ENCODE results near the gene CALML5.

The CALML5 gene

GRCh38 chr10:5499493-5500140 lies at the start of gene CALML5:
Gene CALML5 (minus strand): TSS chr10:5499570. CDS start chr10:5499438, 132 bp downstream.
- no peak for DNase-seq

- DNase-seq = no peak
Measured at GRCh38 chr10:5547931-5548660, 48.7 kb upstream of the CALML5 start.

- no peak for DNase-seq
Measured at GRCh38 chr10:5547681-5547930, 48.2 kb upstream of the CALML5 start.

GRCh38 chr10:5546891-5547680 lies 47.7 kb upstream of the CALML5 start:
- no peak for DNase-seq

DNA sequence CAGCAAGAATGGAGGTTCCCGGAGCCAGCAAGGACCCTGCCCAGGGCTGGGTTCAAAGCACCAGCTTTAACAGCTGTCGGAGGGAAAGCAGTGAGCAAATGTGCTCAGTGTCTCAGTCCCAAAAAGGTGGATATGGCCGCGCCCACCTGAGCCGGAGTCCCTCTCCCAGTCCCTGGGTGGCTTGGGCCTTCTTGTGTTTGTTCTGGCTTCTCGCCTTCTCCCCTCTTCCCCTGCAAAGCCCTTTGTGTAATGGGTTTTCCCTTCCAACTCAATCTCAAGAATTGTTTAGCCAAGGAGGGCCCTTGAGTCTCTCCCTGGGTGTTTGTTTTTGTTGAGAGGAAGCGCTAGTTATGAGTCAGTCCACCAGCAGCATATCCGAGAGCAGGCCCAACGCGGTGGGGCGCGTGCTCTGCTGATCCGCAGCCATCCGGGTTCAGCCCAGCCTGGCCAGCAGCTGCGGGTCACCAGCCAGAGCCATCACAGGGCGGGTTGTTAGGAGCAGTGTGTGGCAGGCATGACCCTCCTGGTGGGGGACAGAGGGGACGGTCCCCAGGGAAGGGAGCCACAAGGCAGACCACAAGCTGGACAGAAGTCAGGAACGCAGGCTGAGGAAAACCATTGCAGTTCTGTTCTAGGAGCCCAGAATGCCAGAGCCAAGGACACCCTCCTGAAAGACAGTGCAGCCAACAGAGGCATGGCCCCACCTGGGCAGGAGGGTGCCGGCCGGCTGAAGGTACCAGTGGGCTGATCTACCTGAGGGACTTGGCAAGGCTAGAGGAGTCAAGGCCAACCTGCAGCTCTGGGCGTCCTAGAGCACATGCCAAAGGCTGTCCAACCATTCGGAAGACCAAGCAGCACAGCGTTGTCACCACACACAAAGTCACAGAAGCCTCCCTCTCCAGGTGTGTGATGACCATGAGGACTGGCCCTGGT lies 46.7 kb upstream of the CALML5 start:
- no peak for DNase-seq

DNA sequence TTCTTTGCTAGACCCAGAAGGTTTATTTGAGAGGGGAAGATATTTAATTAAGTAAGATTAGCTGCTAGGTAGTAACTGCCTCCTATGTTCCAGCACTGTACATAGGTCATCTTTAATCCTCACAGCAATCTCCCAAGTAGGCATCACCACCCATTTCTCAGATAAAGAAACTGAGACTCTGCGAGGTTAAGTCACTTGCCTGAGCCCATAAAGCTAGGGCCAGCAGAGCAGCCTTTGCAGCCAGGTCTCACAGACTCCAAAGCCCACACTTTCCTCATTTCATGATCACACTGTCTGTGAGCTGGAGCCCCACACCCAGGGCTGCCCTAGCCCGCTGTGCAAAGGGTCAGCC lies 46.0 kb upstream of the CALML5 start:
- DNase-seq = no peak

GRCh38 chr10:5545011-5545410 lies 45.6 kb upstream of the CALML5 start:
- no peak for DNase-seq

- no peak for DNase-seq
Measured at GRCh38 chr10:5544216-5544805, 44.9 kb upstream of the CALML5 start.

DNA sequence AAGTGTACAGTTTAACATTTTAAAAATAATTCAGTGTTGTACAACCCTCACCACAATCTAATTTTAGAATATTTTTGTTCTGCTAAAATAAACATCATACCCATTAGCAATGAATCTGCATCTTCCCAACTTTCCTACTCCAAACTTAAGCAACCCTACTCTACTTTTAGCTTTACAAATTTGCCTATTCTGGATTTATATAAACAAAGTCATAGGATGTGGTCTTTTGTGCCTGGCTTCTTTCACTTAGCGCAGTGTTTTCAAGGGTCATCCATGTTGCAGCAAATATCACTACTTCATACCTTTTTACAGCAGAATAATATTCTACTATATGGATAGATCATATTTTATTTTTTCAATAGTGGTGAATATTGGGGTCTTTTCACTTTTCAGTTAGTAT lies 44.3 kb upstream of the CALML5 start:
- DNase-seq = no peak

- DNase-seq = no peak
Measured at GRCh38 chr10:5542100-5542499, 42.7 kb upstream of the CALML5 start.

GRCh38 chr10:5540891-5541290 lies 41.5 kb upstream of the CALML5 start:
- DNase-seq = no peak

DNA sequence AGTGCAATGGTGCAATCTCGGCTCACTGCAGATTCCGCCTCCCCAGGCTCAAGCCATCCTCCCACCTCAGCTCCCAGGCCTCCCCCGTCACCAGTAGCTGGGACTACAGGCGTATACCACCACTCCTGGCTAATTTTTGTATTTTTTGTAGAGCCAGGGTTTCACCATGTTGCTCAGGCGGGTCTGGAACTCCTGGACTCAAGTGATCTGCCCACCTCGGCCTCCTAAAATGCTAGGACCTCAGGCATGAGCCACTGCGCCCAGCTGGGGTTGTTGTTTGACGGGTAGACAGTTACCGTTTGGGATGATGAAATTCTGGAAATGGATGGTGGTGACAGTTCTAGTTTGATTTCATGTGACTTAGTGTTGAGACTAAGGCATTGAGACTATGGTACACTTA lies 40.7 kb upstream of the CALML5 start:
- DNase-seq = no peak

GRCh38 chr10:5538892-5539651 lies 39.7 kb upstream of the CALML5 start:
- no peak for DNase-seq

GRCh38 chr10:5538446-5538845 lies 39.1 kb upstream of the CALML5 start:
- no peak for DNase-seq

DNA sequence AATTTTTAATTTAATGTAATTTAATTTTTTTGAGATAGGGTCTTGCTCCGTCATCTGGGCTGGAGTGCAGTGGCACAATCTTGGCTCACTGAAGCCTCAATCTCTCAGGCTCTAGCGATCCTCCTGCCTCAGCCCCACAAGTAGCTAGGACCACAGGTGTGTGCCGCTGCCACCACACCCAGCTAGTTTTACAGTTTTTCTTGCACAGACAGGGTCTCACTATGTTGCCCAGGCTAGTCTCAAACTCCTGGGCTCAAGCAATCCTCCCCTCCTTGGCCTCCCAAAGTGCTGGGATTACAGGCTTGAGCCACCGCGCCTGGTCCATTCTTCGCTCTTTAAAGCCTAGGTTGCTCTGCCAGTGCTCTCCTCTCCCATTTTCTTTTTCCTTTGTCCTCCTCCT lies 38.3 kb upstream of the CALML5 start:
- DNase-seq = no peak

- DNase-seq = no peak
Measured at GRCh38 chr10:5536486-5537081, 37.2 kb upstream of the CALML5 start.

DNA sequence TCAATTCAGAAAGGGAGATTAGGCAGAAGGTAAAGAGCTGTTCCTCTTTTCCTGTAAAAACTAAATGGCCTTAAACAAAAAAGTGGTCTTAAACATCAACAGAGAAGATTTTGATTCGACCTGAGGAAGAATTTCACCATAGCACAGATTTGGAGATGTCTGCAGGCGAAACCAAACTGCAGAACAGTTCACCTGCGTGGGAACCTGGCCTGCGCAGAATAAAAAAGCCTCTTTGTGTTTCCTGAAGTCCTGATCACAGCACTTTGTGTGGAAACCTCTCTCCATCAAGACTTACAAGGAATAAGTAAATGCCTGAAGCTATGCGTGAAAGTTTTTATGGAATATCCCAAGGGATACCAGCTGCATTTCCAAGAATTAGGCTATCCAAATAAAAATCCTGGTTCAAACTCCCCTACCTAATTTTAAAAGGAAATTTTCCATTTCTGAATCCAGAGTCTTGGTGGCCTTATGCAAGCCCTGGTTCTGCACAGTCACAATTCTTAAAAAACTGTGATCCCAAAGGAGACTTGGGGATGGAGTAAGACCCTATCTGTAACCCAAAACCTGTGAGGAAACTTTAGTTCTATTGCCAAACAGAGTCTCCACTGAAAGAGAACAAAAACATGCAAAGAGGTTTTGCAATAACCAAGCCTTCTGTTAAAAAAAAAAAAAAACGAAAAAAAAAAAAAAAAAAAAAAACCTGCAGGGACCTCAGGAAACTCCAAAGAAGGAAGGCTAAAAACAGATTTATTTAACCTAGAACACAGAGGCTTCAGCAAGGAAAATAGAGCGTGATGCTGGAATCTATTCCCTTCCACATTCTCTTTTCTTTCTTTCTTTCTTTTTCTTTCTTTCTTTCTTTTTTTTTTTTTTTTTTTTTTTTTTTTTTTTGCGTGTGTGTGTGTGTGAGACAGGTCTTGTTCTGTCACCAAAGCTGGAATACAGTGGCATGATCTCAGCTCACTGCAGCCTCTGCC lies 35.8 kb upstream of the CALML5 start:
- DNase-seq = no peak

DNA sequence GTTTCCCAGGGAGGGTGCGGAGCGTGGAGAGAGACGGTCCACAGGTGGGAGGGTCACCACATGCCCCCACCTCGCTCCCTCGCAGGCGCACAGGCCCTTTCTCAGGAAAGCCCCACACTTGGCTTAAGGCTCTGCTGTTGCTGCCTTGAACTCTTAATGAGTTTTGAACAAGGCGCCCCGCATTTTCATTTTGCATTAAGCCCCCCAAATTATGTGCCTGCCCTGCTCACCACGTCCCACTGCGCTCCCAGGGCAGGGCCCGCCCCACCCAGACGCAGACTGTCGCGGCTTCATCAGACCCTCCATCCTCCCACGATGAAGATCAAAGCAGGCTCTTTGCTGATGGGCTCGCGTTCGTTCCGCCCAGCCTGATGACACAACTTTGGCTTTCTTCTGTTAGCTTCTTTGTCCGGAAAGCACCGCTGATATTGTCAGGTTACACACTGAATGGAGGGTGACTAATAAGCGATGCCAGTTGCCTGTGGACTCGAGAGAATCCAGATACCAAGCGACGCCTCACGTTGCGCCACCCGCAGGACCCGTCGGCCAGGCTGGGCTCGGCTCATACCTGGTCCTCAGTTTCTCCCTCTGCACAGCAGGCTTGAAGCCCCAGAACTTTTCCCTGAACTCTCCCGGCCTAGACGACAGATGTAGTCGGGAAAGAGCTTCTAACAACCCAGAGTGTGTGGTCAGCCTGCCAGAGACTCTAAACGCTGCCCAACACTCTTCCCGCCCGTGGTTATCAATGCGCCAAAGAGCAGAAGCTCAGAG lies 34.9 kb upstream of the CALML5 start:
- no peak for DNase-seq

DNA sequence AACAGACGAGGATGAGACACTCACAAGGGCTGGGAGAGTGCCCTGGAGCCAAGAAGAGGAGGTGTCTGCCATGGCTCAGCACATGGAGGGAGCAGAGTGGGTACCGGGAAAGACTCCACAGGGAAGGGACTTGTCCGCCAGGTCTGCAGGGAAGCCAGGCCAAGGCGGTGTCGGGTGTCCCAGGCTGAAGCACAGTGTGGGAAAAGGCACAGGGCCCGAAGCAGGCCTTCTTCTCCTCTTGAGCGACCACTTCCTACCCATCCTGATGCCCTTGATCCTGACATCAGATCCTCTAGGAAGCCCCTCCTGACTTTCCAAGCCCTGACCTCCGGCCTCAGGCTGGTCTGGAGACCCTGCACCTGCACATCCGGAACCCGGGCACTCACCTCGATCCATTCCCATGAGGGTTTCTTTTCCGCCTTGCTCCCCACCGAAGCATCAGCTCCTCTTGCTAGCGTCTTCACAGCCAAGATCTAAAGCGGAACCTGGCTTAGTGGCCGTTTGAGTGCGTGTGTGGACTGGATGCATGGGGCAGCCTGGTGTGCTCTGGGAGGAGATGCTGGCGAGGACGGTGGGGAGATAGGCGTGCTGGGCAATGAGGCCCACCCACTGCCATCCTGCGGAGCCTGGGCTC lies 33.8 kb upstream of the CALML5 start:
- no peak for DNase-seq
